Measurements from ENCODE around the gene KAZN.

DNA sequence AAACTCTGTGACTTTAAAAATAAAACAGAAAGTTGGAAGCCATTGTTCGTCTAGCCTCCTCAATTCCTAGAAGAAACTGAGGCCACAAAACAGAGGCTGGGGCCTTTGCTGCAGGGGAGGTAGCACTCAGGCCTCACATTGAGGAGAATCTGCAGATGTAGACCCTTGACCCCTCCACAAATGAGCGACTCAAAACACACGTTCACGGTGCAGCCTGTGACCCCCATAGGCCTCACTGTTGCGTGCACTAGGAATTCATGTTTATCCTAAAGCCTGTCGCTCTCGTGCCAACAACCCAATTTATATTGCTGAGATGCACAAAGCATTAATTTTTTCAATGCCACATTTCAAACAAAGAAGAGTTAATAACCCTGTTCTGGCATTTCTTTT, 560.7 kb downstream of the KAZN start:
- TF ChIP-seq CTCF (IDR thresholded peaks at IDR 0.05; ENCODE audit: low read length), result no peak
- TF ChIP-seq EZH2 (optimal IDR thresholded peaks at IDR 0.05; ENCODE audit: low read depth, low read length), result no peak

Measured in MM.1S (cell line).